ENCODE results near the gene ABCA9. TPM values are rescaled to one million over a fixed set of nuclear protein-coding genes. Genes with fewer than 3 reads are reported as not detected.

Gene ABCA9
- total and polyA plus RNA-seq, 9 of the 15 experiments (the other 6 are each of a cell fraction or from before 2014, with no cell fraction given), result 0.04 TPM; not detected in 8

GRCh38 chr17:69012895-69013805, 47.6 kb downstream of the ABCA9 start (continued):
- TF ChIP-seq HMGN3 (IDR thresholded peaks at IDR 0.05; ENCODE audit: borderline replicate concordance, extremely low read depth, insufficient read length, low read depth, low read length) (peak; percentile 49), NEUROD1 (IDR thresholded peaks at IDR 0.05; ENCODE audit: borderline replicate concordance, low read depth, low read length, partially characterized antibody) (peak; percentile 27), DPF2 (IDR thresholded peaks at IDR 0.05) (peak; percentile 85), ARID1B (IDR thresholded peaks at IDR 0.05) (peak; percentile 88), C11orf30 (IDR thresholded peaks at IDR 0.05; ENCODE audit: low read depth) (peak; percentile 89), ATF7 (IDR thresholded peaks at IDR 0.05) (peak; percentile 70), NFIC (IDR thresholded peaks at IDR 0.05) (peak; percentile 30; the same call in 1 of the 2 replicates), ZNF766 (CRISPR knock-in tag; conservative IDR thresholded peaks at IDR 0.05) (peak; percentile 59; the same call in 1 of the 2 replicates), ZNF165 (CRISPR knock-in tag; IDR thresholded peaks at IDR 0.05; ENCODE audit: borderline replicate concordance) (no peak), NFXL1 (CRISPR knock-in tag; IDR thresholded peaks at IDR 0.05) (no peak), TAF9B (IDR thresholded peaks at IDR 0.05; ENCODE audit: partially characterized antibody) (peak; percentile 49), ZNF121 (CRISPR knock-in tag; conservative IDR thresholded peaks at IDR 0.05) (no peak), ZNF77 (CRISPR knock-in tag; IDR thresholded peaks at IDR 0.05) (no peak), TEAD4 (IDR thresholded peaks at IDR 0.05; ENCODE audit: low read length) (peak; percentile 62; the same call in 1 of the 2 replicates), TEAD4 (CRISPR knock-in tag; IDR thresholded peaks at IDR 0.05; ENCODE audit: borderline replicate concordance) (no peak), GABPA (tag; conservative IDR thresholded peaks at IDR 0.05; ENCODE audit: low read depth) (no peak), EP300 (IDR thresholded peaks at IDR 0.05; ENCODE audit: low read length) (peak; percentile 83), FOSL1 (tag; conservative IDR thresholded peaks at IDR 0.05) (peak; percentile 94), MNT (conservative IDR thresholded peaks at IDR 0.05) (peak in 1 of 2 experiments; percentile 41; a peak in 1 of 4 replicates), PRMT5 (CRISPR knock-in tag; IDR thresholded peaks at IDR 0.05) (no peak), TCF3 (CRISPR knock-in tag; IDR thresholded peaks at IDR 0.05) (peak; percentile 32; the same call in 1 of the 2 replicates), PYGO2 (tag; IDR thresholded peaks at IDR 0.05) (peak; percentile 42; the same call in 1 of the 2 replicates), PKNOX1 (IDR thresholded peaks at IDR 0.05) (peak; percentile 90)
- TF ChIP-seq, protein P1, sequence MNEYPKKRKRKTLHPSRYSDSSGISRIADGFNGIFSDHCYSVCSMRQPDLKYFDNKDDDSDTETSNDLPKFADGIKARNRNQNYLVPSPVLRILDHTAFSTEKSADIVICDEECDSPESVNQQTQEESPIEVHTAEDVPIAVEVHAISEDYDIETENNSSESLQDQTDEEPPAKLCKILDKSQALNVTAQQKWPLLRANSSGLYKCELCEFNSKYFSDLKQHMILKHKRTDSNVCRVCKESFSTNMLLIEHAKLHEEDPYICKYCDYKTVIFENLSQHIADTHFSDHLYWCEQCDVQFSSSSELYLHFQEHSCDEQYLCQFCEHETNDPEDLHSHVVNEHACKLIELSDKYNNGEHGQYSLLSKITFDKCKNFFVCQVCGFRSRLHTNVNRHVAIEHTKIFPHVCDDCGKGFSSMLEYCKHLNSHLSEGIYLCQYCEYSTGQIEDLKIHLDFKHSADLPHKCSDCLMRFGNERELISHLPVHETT (CRISPR knock-in tag; conservative IDR thresholded peaks at IDR 0.05 in 1 of 2, IDR thresholded peaks at IDR 0.05 in 1 of 2), result 0 out of 4 replicates have a peak, but pooled peaks of 1 of the 2 experiments have one; percentile 46
